Keratinocyte (primary cell): ENCODE results near the gene TMEM14B.

Source experiments
- CTCF ChIP-seq, 3 experiments: IDR thresholded peaks in 1 of 3; conservative IDR thresholded peaks in 1 of 3; optimal IDR thresholded peaks in 1 of 3; 2 replicates in 2 of 3; 3 replicates in 1 of 3; pipeline versions ENCODE3 to v1.5.1; 2011; ENCODE audit warnings: low read length in 3 of 3, mild to moderate bottlenecking in 3 of 3, moderate library complexity in 2 of 3, control low read depth in 1 of 3, inconsistent platforms in 1 of 3; ENCODE audit not compliant: insufficient read depth in 2 of 3; ENCODE audit errors: extremely low read depth in 1 of 3
- EZH2 ChIP-seq: IDR thresholded peaks from one replicate; pipeline ENCODE4 v1.6.1; 2012; ENCODE audit warnings: inconsistent platforms, mild to moderate bottlenecking, low read length, moderate library complexity

- TF ChIP-seq CTCF (optimal IDR thresholded peaks at IDR 0.05 in 1 of 3, IDR thresholded peaks at IDR 0.05 in 1 of 3, conservative IDR thresholded peaks at IDR 0.05 in 1 of 3; ENCODE audit: extremely low read depth in 1 of 3, insufficient read depth in 2 of 3, low read length in 3 of 3) (no peak), EZH2 (no peak)
Measured at GRCh38 chr6:10742251-10742650, 5.4 kb upstream of the TMEM14B start.
